Measurements from ENCODE around the gene DPM2.

Gene DPM2

GRCh38 chr9:127895811-127896210, 41.8 kb downstream of the DPM2 start:
- no peak for DNase-seq

- no peak for DNase-seq
These were observed 44.3 kb downstream of the DPM2 start for GRCh38 chr9:127893392-127893791.

GRCh38 chr9:127892831-127893230, 44.8 kb downstream of the DPM2 start:
- no peak for DNase-seq

DNA sequence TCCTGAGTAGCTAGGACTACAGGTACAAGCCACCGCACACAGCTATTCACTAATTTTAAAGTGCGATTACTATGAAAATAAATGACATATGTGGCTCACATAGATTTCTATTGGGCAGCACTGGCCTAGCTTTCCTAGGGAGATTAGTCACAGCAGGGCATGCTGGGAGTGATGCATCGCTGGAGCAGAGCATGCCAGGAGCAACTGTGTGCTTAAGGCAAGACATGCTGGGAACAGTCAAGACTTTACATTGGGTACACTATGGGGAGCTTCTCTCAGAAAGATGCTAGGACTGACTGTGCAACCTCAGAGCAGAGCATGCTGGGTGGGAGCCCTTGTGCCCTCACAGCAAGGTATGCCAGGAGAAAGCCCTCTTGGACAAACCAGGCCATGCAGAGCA, 47.6 kb downstream of the DPM2 start:
- no peak for DNase-seq

DNA sequence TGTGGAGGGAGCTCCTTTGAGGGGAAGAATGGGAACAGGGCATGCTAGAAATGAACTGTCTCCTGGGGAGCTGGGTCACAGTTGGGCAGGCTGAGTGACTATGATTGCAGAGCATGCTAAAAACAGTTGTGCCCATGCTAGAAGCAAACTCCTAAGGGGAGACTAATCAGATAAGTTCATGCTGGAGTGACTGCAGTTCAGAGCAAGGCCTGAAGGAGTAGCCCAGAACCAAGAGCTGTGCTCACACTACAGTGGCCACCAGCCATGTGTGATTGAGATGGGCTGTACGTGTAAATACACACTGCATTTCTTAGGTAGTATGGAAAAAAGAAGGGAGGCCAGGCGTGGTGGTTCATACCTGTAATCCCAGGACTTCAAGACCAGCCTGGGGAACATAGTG, 49.9 kb downstream of the DPM2 start:
- DNase-seq: no peak

GRCh38 chr9:127886401-127886972, 51.2 kb downstream of the DPM2 start:
- DNase-seq: no peak

DNA sequence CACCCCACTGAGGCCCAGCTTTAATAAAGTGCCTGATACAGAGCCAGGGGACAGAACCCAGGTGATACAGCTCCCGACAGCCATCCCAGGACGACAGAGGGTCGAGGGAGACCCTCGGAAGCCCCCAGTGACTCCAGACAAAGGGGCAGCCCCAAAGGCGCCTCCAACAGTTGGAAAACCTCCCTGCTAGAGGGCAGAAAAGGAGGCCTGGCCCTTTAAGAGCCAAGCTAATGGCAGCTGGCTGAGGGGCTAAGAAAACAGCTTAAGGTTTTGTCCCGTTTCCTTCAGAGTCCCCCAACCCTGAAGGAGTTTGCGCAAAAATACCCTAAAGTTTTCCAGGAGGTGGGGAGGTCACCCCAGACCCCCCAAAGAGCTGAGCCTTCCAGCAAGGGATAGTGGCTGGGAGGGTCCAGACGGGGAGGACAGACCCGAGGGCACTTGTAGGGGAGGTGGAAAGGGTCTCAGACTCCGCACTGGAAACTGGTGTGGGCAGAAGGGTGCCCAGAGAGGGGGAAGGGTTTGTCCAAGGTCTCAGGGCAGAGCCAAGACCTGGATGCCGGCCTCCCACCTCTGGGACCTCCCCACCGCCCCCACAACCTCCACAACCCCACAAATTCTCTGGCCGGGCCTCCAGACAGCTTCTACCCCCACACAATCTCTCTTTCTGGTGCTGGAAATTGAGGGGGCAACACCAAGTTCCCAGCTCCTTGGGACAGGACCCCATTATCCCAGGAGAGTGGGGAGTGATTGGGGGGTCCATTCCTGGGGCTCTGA, 52.0 kb downstream of the DPM2 start:
- DNase-seq: no peak

All from islet precursor cell (in vitro differentiated cells).